ENCODE measurements around the gene FYB1. TPM values are rescaled to one million over a fixed set of nuclear protein-coding genes. Genes with fewer than 3 reads are reported as not detected.

The FYB1 gene
- total and polyA plus RNA-seq, 2 of the 4 experiments (the other 2 are of a cell fraction): not detected

DNA sequence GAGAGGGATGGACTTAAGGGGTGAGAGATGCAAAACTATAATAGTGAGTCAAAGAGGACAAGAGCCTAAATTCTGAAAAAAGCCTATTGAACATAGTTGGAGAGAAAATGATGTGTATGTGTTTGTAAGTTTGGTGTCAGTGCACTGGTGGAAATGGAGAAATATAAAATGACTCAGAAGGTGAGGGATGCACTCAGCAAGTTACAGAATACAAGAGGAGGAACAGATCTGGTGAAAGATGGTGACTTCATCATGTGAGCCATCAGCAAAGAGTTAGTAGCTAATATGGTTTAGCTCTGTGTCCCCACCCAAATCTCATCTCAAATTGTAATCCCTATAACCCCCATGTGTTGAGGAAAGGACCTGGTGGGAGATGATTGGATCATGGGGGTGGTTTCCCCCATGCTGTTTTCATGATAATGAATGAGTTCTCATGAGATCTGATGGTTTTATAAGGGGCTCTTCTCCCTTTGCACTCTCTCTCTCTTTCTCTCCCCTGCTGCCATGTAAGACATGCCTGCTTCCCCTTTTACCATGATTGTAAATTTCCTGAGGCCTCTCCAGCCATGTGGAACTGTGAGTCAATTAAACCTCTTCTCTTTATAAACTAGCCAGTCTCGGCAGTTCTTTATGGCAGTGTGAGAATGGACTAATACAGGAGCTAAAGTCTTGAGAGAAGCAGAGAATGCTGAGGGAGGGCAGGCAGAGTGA lies 30.4 kb upstream of the FYB1 start:
- no peak overlapping the region for H2BK15ac ChIP-seq (ENCODE audit: low read depth, low read length)
- intact Hi-C loops (cut with micrococcal nuclease): no loop called here
- TF ChIP-seq MAZ (IDR thresholded peaks at IDR 0.05; ENCODE audit: borderline replicate concordance, low read depth, low read length) (no peak), BHLHE40 (IDR thresholded peaks at IDR 0.05; ENCODE audit: low read depth, low read length) (no peak), RFX5 (IDR thresholded peaks at IDR 0.05; ENCODE audit: low read depth, low read length) (no peak), MAFK (IDR thresholded peaks at IDR 0.05; ENCODE audit: low read depth, low read length) (no peak), NFE2L2 (IDR thresholded peaks at IDR 0.05; ENCODE audit: low read depth, low read length) (no peak)
- no peak overlapping the region for H4K5ac ChIP-seq (ENCODE audit: low read depth, low read length)
- in situ Hi-C loops (cut with MboI; ENCODE audit: low sequenced_read_pairs): no loop called here
- H3K14ac ChIP-seq (replicated peaks; ENCODE audit: low read depth, low read length): no peak overlapping the region
- H3K27me3 ChIP-seq (ENCODE audit: control insufficient read depth, insufficient read depth, low read length): no peaks in the 10 kb centered on the region; the same call in none of the 2 replicates
- no peak overlapping the region for H3K56ac ChIP-seq (ENCODE audit: extremely low read depth, insufficient read depth, low read length)
- CTCF ChIA-PET: no interaction called here
- POLR2A ChIA-PET (ENCODE audit: unreplicated experiment): no interaction called here
- H3K27ac ChIP-seq (ENCODE audit: insufficient read depth, low read length): no peak overlapping the region
- H3K9me1 ChIP-seq (ENCODE audit: insufficient read depth, low read length): no peaks in the 10 kb centered on the region
- H2BK5ac ChIP-seq (ENCODE audit: low read depth, low read length, poor library complexity, severe bottlenecking): no peak overlapping the region
- H3K4me1 ChIP-seq (ENCODE audit: control insufficient read depth, insufficient read depth, low read length): no peaks in the 10 kb centered on the region
- H4K8ac ChIP-seq (ENCODE audit: low read depth in 2 of 2, low read length in 2 of 2): no peak overlapping the region
- WGBS, 2 experiments (ENCODE audit: extremely low coverage in 2 of 2, insufficient read length in 1 of 2): no CpG with 5 or more reads among the region's 1 CpG
- H3K4ac ChIP-seq (ENCODE audit: low read depth, low read length): no peak overlapping the region
- H2BK120ac ChIP-seq (ENCODE audit: low read depth, low read length): no peak overlapping the region
- no peak overlapping the region for H3K4me3 ChIP-seq (ENCODE audit: insufficient read depth, low read depth, low read length)
- H3K9ac ChIP-seq (ENCODE audit: low read depth, low read length): no peak overlapping the region
- H4K20me1 ChIP-seq (ENCODE audit: insufficient read depth, low read length): no peaks in the 10 kb centered on the region
- no peak overlapping the region for H3K4me2 ChIP-seq (ENCODE audit: low read depth, low read length)
- no peaks in the 10 kb centered on the region for H3K36me3 ChIP-seq (ENCODE audit: control insufficient read depth, insufficient read depth, low read length)
- no peak overlapping the region for H2AK9ac ChIP-seq (replicated peaks; ENCODE audit: low read depth, low read length, poor library complexity)
- BruUV-seq (replicated peaks): no TSS peak
- no peaks in the 10 kb centered on the region for H3K79me1 ChIP-seq (ENCODE audit: low read depth in 1 of 2, low read length in 2 of 2)
- no peak overlapping the region for H3K23ac ChIP-seq (ENCODE audit: low read depth, low read length)
- no peak overlapping the region for H2AFZ ChIP-seq (replicated peaks; ENCODE audit: low read length, poor library complexity)
- ATAC-seq (ENCODE audit: low read depth) (no peak), DNase-seq (no peak)
- H2BK20ac ChIP-seq (ENCODE audit: low read depth, low read length): no peak overlapping the region
- H3K9me3 ChIP-seq (ENCODE audit: control insufficient read depth, insufficient read depth, low read length): no peaks in the 10 kb centered on the region
- no peak overlapping the region for H3K18ac ChIP-seq (ENCODE audit: low read depth, low read length)
- H2AK5ac ChIP-seq (ENCODE audit: low read depth, low read length): no peak overlapping the region
- H4K91ac ChIP-seq (ENCODE audit: insufficient read depth, low read depth, low read length): no peak overlapping the region
- dilution Hi-C loops (cut with HindIII; ENCODE audit: low sequenced_read_pairs, unreplicated experiment): no loop called here
